Stimulated activated CD4-positive, alpha-beta T cell treated with anti-CD3 and anti-CD28 coated beads, Interleukin-15, amount 100 ng/mL, for 48 hours (primary cell): ENCODE results near the gene FADS2.

Experiments
- DNase-seq, 2 donors: peaks; one replicate each; pipeline ENCODE4 v3.0.0-alpha.2; 2020; ENCODE audit warnings: low read depth in 2 of 2

The FADS2 gene

GRCh38 chr11:61795876-61796526 lies 32.1 kb upstream of the FADS2 start:
- DNase-seq, result no peak

- DNase-seq, result peak in 1 of 2 donors; percentile 49
Observed at GRCh38 chr11:61797263-61797944, 30.7 kb upstream of the FADS2 start.

- DNase-seq, result no peak
Observed at GRCh38 chr11:61799665-61800284, 28.3 kb upstream of the FADS2 start.

- no peak for DNase-seq
Observed at GRCh38 chr11:61800331-61801281, 27.5 kb upstream of the FADS2 start.

GRCh38 chr11:61802605-61803004 lies 25.5 kb upstream of the FADS2 start:
- DNase-seq, result no peak

- no peak for DNase-seq
Observed at GRCh38 chr11:61803889-61804647, 24.0 kb upstream of the FADS2 start.

GRCh38 chr11:61805146-61805545 lies 23.0 kb upstream of the FADS2 start:
- DNase-seq, result no peak

- no peak for DNase-seq
Observed at GRCh38 chr11:61806785-61807184, 21.3 kb upstream of the FADS2 start.

DNA sequence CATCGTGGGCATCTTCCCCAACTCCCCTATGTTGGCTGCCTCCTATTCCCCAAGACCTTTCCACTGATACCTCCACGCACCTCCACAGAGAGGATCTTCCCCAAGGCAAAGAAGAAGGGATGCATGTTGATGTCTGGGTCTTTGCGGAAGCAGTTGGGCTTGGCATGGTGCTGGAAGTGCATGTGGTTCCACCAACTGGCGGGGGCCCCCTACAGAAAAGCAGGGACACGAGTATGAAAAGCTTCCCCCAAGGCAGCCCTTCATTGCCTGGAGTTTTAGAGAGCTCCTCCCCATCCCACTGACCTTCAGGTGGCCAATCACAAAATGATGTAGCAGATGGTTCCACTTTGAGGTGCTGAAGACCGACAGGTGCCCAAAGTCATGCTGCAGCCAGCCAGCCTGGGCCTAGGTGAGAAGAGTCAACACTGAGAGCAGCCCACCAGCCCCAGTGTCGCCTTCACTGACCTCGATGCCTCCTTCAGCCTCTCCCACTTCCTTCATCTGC lies 17.4 kb upstream of the FADS2 start:
- no peak for DNase-seq

DNA sequence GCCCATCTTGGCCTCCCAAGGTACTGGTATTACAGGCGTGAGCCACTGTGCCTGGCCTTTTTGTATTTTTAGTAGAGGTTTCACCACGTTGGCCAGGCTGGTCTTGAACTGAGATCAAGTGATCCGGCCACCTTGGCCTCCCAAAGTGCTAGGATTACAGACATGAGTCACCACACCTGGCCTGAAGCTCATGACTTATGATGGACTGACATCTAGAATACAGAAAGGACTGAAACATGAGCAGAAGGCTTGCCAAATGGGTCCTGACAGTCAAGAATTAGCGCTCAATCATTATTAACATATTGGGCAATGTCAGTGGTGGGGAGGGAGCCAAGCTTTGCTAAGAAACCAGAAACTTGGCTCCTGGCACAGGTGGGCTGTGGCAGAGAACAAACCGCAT lies 16.3 kb upstream of the FADS2 start:
- DNase-seq, result no peak

DNA sequence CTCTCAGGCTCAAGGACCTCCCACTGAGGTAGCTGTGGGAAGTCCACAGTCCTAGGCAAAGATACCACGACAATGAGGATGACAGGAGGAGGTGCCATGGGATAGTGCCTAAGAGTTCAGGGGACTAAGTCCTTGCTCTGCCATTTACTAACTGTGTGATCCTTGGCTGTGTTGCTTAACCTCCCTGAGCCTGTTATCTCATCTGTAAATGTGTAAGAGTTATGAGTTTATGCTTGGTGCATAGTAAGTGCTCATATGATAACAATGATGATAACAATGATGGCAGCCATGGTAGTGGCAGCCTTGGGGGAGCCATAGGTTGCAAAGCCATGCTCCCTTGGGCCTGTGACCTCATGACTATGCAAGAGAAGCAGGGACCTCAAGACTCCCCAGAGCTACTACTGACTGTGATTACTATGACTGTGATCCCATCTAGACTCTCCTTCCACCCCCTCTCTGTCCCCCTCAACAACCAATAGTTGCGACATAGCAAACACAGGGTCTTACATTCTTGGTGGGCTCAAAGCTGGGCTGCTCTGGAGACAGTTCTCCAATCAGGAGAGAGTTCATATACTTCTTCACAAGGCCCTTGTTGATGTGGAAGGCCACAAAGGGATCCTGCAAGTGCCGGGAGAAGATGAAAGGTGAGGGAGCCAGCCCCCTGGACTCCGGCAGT lies 15.2 kb upstream of the FADS2 start:
- no peak for DNase-seq

DNA sequence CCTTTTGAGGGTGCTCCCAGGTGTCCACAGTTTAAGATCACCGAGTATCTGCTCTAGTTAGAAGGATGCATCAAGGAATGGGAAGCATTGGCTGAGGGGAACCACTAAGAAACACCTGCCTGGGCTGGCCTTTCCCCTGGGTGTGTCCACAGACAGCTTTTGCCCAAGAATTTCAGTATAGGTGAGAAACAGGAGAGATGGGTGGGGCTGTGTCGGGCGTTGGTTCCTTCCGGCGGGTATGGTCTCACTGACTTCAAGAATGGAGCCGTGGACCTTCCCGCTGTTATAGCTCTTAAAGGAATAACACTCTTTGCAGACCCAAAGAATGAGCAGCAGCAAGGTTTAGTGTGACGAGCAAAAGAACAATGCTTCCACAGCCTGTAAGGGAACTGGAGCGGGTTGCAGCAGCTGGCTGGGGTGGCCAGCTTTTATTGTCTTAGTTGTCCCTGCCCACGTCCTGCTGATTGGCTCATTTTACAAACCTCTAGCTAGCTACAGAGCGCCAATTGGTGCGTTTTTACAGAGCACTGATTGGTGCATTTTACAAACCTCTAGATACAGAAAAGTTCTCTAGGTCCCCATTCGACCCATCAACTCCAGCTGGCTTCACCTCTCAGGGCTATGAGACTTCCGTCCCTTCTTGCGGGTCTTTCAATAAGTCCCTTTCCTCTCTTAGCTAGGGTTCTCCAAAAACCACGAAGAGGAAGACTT lies 13.7 kb upstream of the FADS2 start:
- no peak for DNase-seq

DNA sequence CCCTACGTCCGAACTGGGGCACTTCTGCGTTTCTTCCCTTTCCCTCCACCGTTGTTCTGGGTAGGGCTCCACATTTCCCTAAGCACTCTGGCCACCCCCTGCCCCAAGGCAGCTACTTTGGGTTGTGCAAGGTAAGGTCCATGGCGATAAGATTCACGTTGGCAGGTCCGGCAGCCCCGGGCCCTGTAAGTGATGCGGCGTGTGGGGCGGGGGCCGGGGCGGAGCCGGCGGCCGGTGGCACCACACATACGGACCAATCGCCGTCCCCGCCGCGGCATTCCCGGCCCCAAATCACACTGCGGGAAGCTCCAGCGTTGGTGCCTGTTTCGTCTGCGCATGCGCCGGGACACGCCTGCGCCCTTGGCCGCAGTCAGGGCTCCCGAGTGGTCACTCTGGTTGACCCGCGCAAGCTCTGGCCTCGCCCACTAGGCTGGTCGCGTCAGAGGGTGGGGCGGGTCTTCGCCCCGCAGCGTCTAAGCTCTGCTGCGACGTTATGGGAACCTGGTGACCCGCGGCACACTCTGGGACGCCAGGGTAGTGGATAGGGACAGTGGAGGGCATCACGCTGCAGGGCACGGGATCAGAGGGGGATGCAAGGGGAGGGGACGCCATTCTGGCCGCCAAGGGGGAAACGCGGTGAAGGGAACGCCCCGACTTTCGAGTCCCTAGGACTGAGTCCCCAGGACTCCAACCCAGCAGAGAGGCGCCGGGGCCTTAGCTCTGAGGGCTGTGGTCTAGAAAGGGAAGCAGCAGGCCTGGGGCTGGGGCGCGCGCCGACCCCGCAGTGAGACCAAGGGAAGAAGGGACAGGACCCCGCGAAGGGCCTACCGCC lies 12.9 kb upstream of the FADS2 start:
- peak; percentile 27 to 40 for DNase-seq

DNA sequence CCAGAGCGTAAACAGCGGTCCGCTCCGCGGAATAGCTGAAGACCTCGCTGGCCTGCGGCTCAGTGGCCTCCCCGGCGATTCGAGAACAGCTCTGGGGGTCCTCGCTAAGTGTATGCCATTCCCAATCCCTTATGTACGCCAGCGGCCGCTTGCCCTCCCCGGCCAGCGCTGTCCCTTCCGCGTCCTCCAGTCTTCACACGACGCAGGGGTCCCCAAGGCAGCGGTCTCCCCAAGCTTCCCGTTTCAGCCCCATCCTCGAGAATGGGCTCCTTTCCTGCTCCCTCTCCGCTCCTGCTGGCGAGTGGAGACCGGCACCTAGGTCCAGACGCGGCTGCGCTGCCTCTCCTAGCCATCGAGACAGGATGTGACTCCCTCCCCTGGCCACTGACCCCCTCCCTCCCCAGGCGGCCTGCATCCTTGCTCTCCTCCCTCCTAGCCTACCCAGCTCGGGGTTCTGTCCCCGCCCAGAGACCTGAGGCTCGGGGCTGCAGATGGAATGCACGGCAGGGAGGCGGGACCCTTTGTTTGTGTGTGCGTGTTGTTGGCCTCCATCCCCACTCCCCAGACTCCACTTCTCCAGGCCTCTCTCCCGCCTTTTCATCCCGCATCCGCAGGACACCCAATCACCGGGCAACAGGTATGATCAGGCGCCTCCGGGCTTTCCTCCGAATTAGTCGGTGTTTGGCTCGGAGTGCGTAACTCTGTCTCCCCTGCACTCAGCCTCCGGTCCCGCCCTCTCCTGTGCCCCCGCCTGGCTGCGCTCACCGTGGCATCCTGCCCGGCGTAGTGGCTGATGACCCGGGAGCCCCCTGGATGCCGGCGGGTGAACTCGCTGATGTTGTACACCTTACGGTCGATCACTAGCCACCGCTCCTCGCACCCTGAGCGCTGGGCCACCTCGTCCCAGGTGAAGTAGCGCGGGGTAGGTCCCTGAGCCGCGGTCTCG lies 12.0 kb upstream of the FADS2 start:
- DNase-seq, result peak; percentile 47 to 51

DNA sequence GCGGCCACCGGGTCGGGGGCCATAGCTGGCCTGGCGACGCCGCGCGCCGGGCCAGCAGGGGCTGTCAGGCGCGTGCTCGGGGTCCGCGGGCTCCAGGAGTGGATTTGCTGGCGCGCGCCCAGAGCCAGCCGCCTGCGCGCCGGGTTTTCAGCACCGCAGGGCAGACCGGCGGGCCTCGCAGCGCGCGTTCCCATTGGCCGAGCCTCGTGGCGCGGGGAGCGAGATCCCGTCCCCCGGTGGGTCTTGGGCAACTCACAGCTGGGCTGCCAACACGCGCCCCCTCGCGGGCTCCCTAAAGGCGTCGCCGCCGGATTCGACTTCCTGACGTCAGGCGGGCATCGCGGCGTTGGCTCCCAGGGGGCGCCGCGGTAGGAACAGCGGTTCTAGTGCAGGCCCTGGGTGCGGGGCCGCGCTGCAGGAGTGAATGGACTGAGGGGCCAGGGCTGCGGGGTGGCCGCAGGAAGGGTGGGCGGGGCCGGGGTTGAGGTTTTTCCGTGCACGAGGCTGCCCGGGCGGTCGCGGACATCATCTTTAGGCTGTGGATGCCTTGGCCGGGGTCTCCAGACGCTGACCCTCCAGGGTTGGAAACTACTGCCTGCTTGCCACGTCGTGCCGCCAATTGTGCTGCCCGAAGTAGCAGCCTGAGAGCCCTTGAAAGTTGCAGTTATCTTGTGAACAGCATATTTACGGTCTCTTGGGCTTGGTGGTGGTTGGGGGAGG lies 11.2 kb upstream of the FADS2 start, which contains the start of gene FADS1:
Gene FADS1 (minus strand): TSS at position 268 of the 720 bp plus-strand sequence. CDS start 74 bp downstream, at position 194.
- DNase-seq, result peak; percentile 74 to 75

DNA sequence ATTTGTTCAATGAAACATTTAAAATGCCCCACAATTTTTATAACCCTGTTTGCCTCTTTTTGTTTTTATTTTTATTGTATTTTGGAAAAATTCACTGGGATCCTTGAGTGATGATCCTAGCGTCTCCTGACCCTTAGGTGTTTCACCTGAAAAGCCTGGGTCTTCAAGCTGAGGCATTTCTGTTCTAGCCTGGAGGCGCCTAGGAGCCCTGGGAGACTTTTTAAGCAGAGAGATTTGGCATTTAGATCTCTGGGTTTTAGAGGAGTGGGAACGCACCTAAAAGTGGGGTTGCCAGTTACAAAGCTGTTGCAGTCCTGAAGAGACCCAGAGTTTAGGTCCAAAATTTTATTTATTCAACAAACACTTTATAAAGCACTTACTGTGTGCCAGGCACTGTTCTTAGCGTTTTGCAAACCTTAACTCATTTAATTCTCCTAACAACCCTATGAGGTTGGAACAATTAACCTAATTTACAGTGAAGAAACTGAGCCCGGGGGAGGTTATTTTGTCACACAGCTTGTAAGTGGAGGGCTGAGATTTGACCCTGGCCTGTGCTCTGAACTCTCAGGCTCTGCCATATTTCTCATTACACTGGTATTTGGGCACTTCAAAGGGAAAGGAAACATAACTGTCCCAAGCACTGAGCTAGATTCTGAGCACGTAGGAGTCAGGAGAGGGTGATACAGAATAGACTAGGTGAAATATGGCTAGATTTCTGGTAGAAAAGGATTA lies 10.5 kb upstream of the FADS2 start:
- no peak for DNase-seq
